GM19035 (cell line): ENCODE measurements around the gene SEPTIN11.

Source experiments
- ATAC-seq: cut with Tn5 transposase; IDR thresholded peaks from one replicate; pipeline ENCODE4 v1.9.1; 2021; ENCODE audit not compliant: unreplicated experiment

SEPTIN11 gene

DNA sequence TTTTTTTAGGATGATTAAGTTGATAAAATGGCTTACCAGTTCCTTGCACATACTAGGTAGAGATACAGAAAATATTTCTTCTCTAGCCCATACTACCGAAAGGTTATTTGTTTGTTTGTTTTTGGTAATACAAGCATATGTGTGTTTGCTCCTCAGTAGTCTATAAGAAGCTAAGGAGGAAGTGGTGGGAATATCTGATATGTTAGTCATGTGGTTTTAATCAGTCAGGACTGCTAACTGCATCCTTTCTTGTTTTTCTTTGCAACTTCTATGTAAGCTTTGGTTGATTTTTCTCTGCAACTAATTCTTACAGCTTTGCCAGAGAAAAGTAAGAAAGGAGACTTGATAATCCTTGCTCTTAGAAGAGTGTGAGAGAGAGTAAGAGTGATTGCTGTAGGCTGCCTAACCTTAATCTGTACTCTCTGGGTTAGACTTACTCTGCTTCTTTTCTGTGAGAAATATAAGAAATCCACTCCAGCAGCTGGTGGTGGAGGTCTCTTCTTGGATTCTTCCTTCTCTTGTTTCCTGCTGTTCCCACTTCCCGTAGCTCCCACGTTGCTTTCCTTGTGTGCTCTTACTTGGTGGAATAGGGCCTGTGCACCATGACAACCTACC, 28.3 kb downstream of the SEPTIN11 start:
- ATAC-seq = no peak

GRCh38 chr4:76979236-76979635, 29.7 kb downstream of the SEPTIN11 start:
- no peak for ATAC-seq

- ATAC-seq = no peak
These were observed 30.7 kb downstream of the SEPTIN11 start for GRCh38 chr4:76980261-76980660.

- ATAC-seq = no peak
These were observed 32.1 kb downstream of the SEPTIN11 start for GRCh38 chr4:76981644-76982043.

GRCh38 chr4:76982638-76983584, 33.4 kb downstream of the SEPTIN11 start:
- ATAC-seq = no peak

- peak; percentile 48 for ATAC-seq
These were observed 34.6 kb downstream of the SEPTIN11 start for GRCh38 chr4:76984127-76984526.

DNA sequence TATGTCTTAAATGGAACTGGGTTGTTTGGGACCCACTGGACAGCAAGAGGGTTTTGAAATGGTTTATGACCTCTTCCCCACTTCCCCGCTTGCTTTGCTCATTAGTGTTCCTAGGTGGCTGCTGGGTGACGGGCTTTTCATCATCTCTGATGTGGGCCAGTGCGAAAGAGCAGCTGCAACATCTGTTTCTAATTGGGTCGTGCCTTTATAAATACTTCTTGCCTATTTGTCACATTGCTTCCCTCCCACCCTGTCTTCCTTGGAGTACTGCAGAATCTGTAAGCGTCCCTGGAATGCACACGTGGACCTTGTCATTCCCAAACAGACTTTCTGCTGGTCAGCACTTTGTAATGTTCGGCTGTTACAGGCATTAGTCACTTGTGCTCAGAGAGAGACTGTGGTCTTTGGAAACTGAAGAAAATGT, 35.2 kb downstream of the SEPTIN11 start:
- ATAC-seq = no peak

- ATAC-seq = no peak
These were observed 37.6 kb downstream of the SEPTIN11 start for GRCh38 chr4:76987153-76987591.

GRCh38 chr4:76987685-76988084, 38.1 kb downstream of the SEPTIN11 start:
- ATAC-seq = no peak

- ATAC-seq = no peak
These were observed 40.0 kb downstream of the SEPTIN11 start for GRCh38 chr4:76989391-76990061.

DNA sequence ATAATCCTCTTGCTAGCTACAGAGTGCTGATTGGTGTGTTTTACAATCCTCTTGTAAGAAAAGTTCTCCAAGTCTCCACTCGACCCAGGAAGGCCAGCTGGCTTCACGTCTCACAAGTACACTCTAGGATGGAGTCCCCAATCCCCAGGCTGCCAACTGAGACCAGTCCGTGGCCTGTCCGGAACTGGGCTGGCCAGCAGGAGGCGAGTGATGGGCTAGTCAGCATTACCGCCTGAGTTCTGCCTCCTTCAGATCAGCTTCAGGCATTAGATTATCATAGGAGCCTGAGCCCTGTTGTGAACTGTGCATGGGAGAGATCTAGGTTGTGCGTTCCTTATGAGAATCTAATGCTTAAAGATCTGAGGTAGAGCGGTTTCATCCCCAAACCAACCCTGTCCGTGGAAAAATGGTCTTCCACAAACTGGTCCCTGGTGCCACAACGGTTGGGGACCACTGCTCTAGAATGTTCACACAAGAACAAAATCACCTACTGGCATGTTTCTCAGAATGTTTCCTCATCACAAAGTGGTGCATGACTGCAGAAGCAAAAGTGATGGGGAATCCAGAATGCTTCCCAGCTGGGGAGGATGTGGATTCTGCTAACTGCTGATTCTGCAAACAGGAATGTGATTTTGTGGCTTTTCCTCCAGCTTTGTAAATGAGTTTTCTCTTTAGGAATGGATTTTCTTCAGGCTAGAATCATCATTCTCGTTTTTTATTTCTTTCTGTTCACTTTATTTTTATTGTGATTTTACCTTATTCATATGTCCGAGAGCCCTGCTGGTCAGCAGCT, 40.9 kb downstream of the SEPTIN11 start:
- ATAC-seq = no peak

DNA sequence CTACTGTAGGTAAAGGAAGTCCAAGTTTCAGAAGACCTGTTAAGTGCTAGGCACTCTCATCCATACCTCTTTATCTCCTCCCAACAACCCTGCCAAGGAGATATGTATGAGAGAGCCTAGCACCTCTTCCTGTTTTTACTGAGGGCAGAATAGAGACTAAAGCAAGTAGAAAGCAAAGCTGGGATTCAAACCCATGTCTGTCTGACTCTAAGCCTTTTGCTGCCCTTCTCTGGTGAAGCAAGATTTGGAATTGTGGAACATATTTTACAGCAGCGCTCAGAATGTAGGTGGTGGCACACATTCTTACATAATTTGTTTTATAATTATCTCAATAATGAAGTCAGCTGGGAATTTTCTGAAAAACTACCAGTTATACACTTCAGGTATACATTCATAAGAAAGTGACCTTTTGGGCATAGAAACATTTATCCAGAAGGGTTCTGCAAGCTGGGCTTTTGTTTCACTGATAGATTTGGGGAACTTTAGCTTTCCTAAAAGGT, 41.7 kb downstream of the SEPTIN11 start:
- ATAC-seq = no peak

- ATAC-seq = peak; percentile 77
These were observed 44.5 kb downstream of the SEPTIN11 start for GRCh38 chr4:76993787-76994641.

- ATAC-seq = no peak
These were observed 46.2 kb downstream of the SEPTIN11 start for GRCh38 chr4:76995776-76996175.

- no peak for ATAC-seq
These were observed 46.9 kb downstream of the SEPTIN11 start for GRCh38 chr4:76996445-76996844.

GRCh38 chr4:76997077-76997476, 47.5 kb downstream of the SEPTIN11 start:
- no peak for ATAC-seq

- ATAC-seq = no peak
These were observed 48.0 kb downstream of the SEPTIN11 start for GRCh38 chr4:76997532-76997931.

- no peak for ATAC-seq
These were observed 48.8 kb downstream of the SEPTIN11 start for GRCh38 chr4:76998251-76998901.
